K562 (cell line): Measurements from ENCODE around the gene TSPAN32. TPM values are rescaled to one million over a fixed set of nuclear protein-coding genes. Genes with fewer than 3 reads are reported as not detected.

Experiments used
- ATAC-seq: fragments of 200-7000 bp; cut with Tn5 transposase; 3 replicates; pipeline ENCODE4 v1.9.1; 2020; ENCODE audit warnings: moderate library complexity
- BruUV-seq: library from RNA; stranded (reverse); fragments of 400-500 nt; replicated peaks from 2 replicates; lab custom pipeline; 2021; lab: Mats Ljungman, UMichigan
- CTCF ChIA-PET: fragments of 300-600 bp; formaldehyde crosslinking; extraction: SDS; loops from one replicate; lab custom pipeline; 2021; ENCODE audit warnings: low intra/inter-chr PET ratio; lab: Yijun Ruan, JAX
- POLR2A ChIA-PET: fragments of 300-600, 350-650 bp; sonication (Branson Sonifier 250); formaldehyde crosslinking; extraction: SDS; loops from one replicate; lab custom pipeline; 2021; ENCODE audit warnings: antibody characterized with exemption, inconsistent platforms; lab: Yijun Ruan, JAX
- DNase-seq, 4 experiments: peaks; one replicate each; pipeline versions ENCODE4 v3.0.0 to v3.0.0-alpha.2; 2011 to 2018; ENCODE audit warnings: low spot score in 3 of 4, mixed read lengths in 3 of 4; ENCODE audit errors: extremely low read depth in 1 of 4
- FAIRE-seq: peaks from 2 replicates; lab custom pipeline; 2011; peaks lifted over from hg19 to GRCh38; lab: Jason Lieb, UNC
- H2AFZ ChIP-seq: 2 replicates; pipeline ENCODE4 v1.6.0; 2011; ENCODE audit warnings: low read depth, low read length, control low read depth, inconsistent platforms
- H3K27ac ChIP-seq: fragments of 200-600 bp; 3 replicates; pipeline ENCODE4 v1.8.0; 2011; ENCODE audit warnings: low read depth, mild to moderate bottlenecking, control low read depth, inconsistent platforms, low read length, moderate library complexity, mixed read lengths; ENCODE audit errors: extremely low read depth
- H3K27me3 ChIP-seq, 2 experiments: fragments of 300-600 bp in 1 of 2; 2 replicates in 1 of 2; 3 replicates in 1 of 2; pipeline versions ENCODE4 v1.6.0 to v1.8.0; 2011; ENCODE audit warnings: inconsistent platforms in 2 of 2, low read length in 2 of 2, mild to moderate bottlenecking in 1 of 2, mixed read lengths in 1 of 2, moderate library complexity in 1 of 2; ENCODE audit not compliant: control insufficient read depth in 2 of 2, insufficient read depth in 2 of 2
- H3K36me3 ChIP-seq: fragments of 300-600 bp; 3 replicates; pipeline ENCODE4 v1.8.0; 2011; ENCODE audit warnings: mild to moderate bottlenecking, low read length, inconsistent platforms; ENCODE audit not compliant: control insufficient read depth, insufficient read depth
- H3K4me1 ChIP-seq, 2 experiments: fragments of 200-600 bp in 1 of 2; replicated peaks in 1 of 2; 2 replicates in 1 of 2; 3 replicates in 1 of 2; pipeline versions ENCODE4 v1.5.1 to v1.8.0; 2011; ENCODE audit warnings: inconsistent platforms in 2 of 2, low read length in 2 of 2, mild to moderate bottlenecking in 1 of 2, mixed read lengths in 1 of 2, moderate library complexity in 1 of 2; ENCODE audit not compliant: control insufficient read depth in 2 of 2, insufficient read depth in 2 of 2
- H3K4me2 ChIP-seq: 2 replicates; pipeline ENCODE4 v1.6.1; 2011; ENCODE audit warnings: low read length, control low read depth, inconsistent platforms, mixed read lengths; ENCODE audit not compliant: insufficient read depth
- H3K4me3 ChIP-seq: fragments of 200-600 bp; sonication (generic), shearing (Covaris generic); 2 replicates; pipeline ENCODE4 v1.5.1; 2016; ENCODE audit warnings: control low read depth, inconsistent platforms
- H3K79me2 ChIP-seq: fragments of 200-600 bp; 3 replicates; pipeline ENCODE4 v1.8.0; 2011; ENCODE audit warnings: low read length, inconsistent platforms; ENCODE audit not compliant: control insufficient read depth, insufficient read depth
- H3K9ac ChIP-seq, 2 experiments: 2 replicates each; pipeline versions ENCODE4 v1.6.0 to v1.6.1; 2011; ENCODE audit warnings: low read depth in 2 of 2, low read length in 2 of 2, control low read depth in 1 of 2, inconsistent platforms in 1 of 2, mild to moderate bottlenecking in 1 of 2, mixed read lengths in 1 of 2; ENCODE audit not compliant: insufficient read depth in 1 of 2
- H3K9me1 ChIP-seq: one replicate; pipeline ENCODE4 v1.6.0; 2011; ENCODE audit warnings: inconsistent platforms, mild to moderate bottlenecking, low read length, moderate library complexity; ENCODE audit not compliant: control insufficient read depth, insufficient read depth
- H3K9me3 ChIP-seq: replicated peaks from 2 replicates; pipeline ENCODE4 v1.5.1; 2011; ENCODE audit warnings: low read depth, low read length, inconsistent platforms; ENCODE audit not compliant: control insufficient read depth, insufficient read depth
- H4K20me1 ChIP-seq: replicated peaks from 2 replicates; pipeline ENCODE4 v1.6.1; 2011; ENCODE audit warnings: low read length, inconsistent platforms, mixed read lengths; ENCODE audit not compliant: control insufficient read depth, insufficient read depth
- BHLHE40 ChIP-seq: IDR thresholded peaks from 2 replicates; pipeline ENCODE4 v1.6.1; 2011; ENCODE audit warnings: low read length, improper control_type of control experiment
- HINFP ChIP-seq: fragments of 450-650 bp; conservative IDR thresholded peaks from 2 replicates; pipeline ENCODE4 v1.6.1; 2016; ENCODE audit warnings: missing genetic modification characterization, low read depth, mild to moderate bottlenecking, control low read depth, missing compliant biosample characterization
- MCM3 ChIP-seq: fragments of 450-650 bp; IDR thresholded peaks from 2 replicates; pipeline ENCODE4 v1.6.1; 2016
- TOE1 ChIP-seq, 2 experiments: fragments of 450-650 bp in 1 of 2; sonication (generic) in 1 of 2; formaldehyde crosslinking in 1 of 2; IDR thresholded peaks; 2 replicates each; pipeline versions ENCODE4 v1.7.1 to v1.8.0; 2016 to 2022; ENCODE audit warnings: borderline replicate concordance in 2 of 2, mild to moderate bottlenecking in 2 of 2, antibody characterized with exemption in 1 of 2, inconsistent platforms in 1 of 2, low read depth in 1 of 2, missing genetic modification reagents in 1 of 2, moderate library complexity in 1 of 2
- ZNF143 ChIP-seq: sonication (generic); formaldehyde crosslinking; IDR thresholded peaks from 2 replicates; pipeline ENCODE4 v1.9.0; 2022; ENCODE audit warnings: mild to moderate bottlenecking, missing genetic modification reagents
- ZSCAN32 ChIP-seq: fragments of 450-650 bp; formaldehyde crosslinking; IDR thresholded peaks from 2 replicates; pipeline ENCODE4 v1.4.0; 2020; ENCODE audit warnings: mild to moderate bottlenecking, moderate library complexity
- WGBS: fragments of 100-300 bp; shearing (Covaris generic); methylation state at CpG from one replicate; pipeline ENCODE4 v1.1.6; 2016; ENCODE audit warnings: low coverage, mixed read lengths; ENCODE audit not compliant: insufficient coverage; ENCODE audit errors: missing lambda C conversion rate; 5-methylcytosine and 5-hydroxymethylcytosine counted together
- in situ Hi-C: fragments of 300-500 bp; cut with MboI; formaldehyde crosslinking; loops from 4 replicates; pipeline ENCODE4 v1.15.0; 2018; ENCODE audit warnings: inconsistent platforms, mixed read lengths
- intact Hi-C: fragments of 100-400 bp; cut with micrococcal nuclease; formaldehyde crosslinking; loops from 2 replicates; pipeline ENCODE4 v1.14.2; 2022
- polyA plus RNA-seq, 8 experiments: library from polyadenylated mRNA; depleted of rRNA in 4 of 8; stranded (reverse) in 5 of 8; unstranded in 3 of 8; fragments of >200 nt; fragmentation: Nextera tagmentation in 2 of 8; fragmentation: Illumina TruSeq in 1 of 8; extraction: Ambion mirVana in 2 of 8; extraction: Trizol in 1 of 8; gene quantifications; 2 replicates each; pipeline versions ENCODE4 v1.2.1 to v1.2.3, GENCODE V29; 2011 to 2014; ENCODE audit warnings: inconsistent platforms in 1 of 8, missing spikeins in 1 of 8
- total RNA-seq, 7 experiments: library from RNA; depleted of rRNA in 6 of 7; stranded (reverse); fragments of >200 nt in 6 of 7; fragmentation: Illumina TruSeq in 2 of 7; extraction: Trizol in 2 of 7; gene quantifications; 2 replicates each; pipeline versions ENCODE4 v1.2.1 to v1.2.3, GENCODE V29; 2011 to 2021; ENCODE audit warnings: low replicate concordance in 1 of 7

TSPAN32 gene
- total and polyA plus RNA-seq, 9 of the 15 experiments (the other 6 are each of a cell fraction or from before 2014, with no cell fraction given): 0.21 to 7.3 (median 2.6) TPM

DNA sequence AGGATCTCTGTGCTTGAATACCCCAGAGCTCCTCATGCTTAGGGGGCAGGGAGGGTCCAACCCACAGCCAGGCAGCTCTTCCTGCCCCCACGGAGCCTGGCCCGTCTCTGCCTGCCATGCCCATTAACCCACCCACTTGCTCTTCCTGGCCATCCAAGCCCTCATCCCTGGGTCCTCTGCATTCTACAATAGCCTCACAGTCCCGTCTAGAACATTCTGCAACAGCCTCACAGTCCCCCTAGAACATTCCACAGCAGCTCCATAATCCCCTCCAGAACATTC, 15.1 kb downstream of the TSPAN32 start:
- POLR2A ChIA-PET: interaction anchor here (1.1 kb wide), 1 partner anchor 12 kb away, joined by 3 read pairs; no protein-coding TSS in a partner anchor
- no peak overlapping the region for H3K9ac ChIP-seq
- no peak overlapping the region for H3K27ac ChIP-seq
- H3K9me1 ChIP-seq: no peaks in the 10 kb centered on the region
- H3K4me2 ChIP-seq: no peak overlapping the region
- H3K9me3 ChIP-seq: no peaks in the 10 kb centered on the region
- DNase-seq: no peak
- FAIRE-seq: no peak
- peaks cover 21 to 53% of the 10 kb centered on the region in 2 experiments; a peak in 4 of 5 replicates for H3K27me3 ChIP-seq
- no peaks in the 10 kb centered on the region for H3K36me3 ChIP-seq
- no peak overlapping the region for H3K4me3 ChIP-seq
- H3K4me1 ChIP-seq: peaks cover 0 to 46% of the 10 kb centered on the region in 2 experiments; a peak in 2 of 5 replicates
- no peaks in the 10 kb centered on the region for H3K79me2 ChIP-seq
- no peak for ATAC-seq
- intact Hi-C loops (no loop called here), in situ Hi-C loops (no loop called here)
- 0 out of 2 replicates have a peak, but pooled peaks cover 3% of the 10 kb centered on the region for H4K20me1 ChIP-seq
- no peak overlapping the region for H2AFZ ChIP-seq
- no TSS peak for BruUV-seq
- CTCF ChIA-PET: no interaction called here
- no peak for TF ChIP-seq MCM3
- WGBS: 18% methylated on average over 3 of the region's 3 CpGs

- Histone ChIP-seq H3K4me1 (peaks cover 0 to 40% of the 10 kb centered on the region in 2 experiments; a peak in 2 of 5 replicates), H3K9me3 (no peaks in the 10 kb centered on the region), H3K9me1 (no peaks in the 10 kb centered on the region), H3K4me3 (no peak overlapping the region), H2AFZ (no peak overlapping the region), H3K36me3 (no peaks in the 10 kb centered on the region), H3K4me2 (no peak overlapping the region), H3K27ac (no peak overlapping the region), H3K79me2 (no peaks in the 10 kb centered on the region), H4K20me1 (no peaks in the 10 kb centered on the region), H3K9ac (no peak overlapping the region), H3K27me3 (peaks cover 21 to 53% of the 10 kb centered on the region in 2 experiments; a peak in 4 of 5 replicates)
- intact Hi-C loops (no loop called here), in situ Hi-C loops (no loop called here)
- DNase-seq (no peak), FAIRE-seq (no peak), ATAC-seq (no peak)
- no peak for TF ChIP-seq HINFP (tag)
- TF ChIP-seq TOE1 (IDR thresholded peaks at IDR 0.05; ENCODE audit: borderline replicate concordance): no peak
- no peak for TF ChIP-seq TOE1 (CRISPR knock-in tag; IDR thresholded peaks at IDR 0.05; ENCODE audit: borderline replicate concordance, low read depth)
- TF ChIP-seq ZNF143 (CRISPR knock-in tag): no peak
- no peak for TF ChIP-seq ZSCAN32 (CRISPR knock-in tag)
- no peak for TF ChIP-seq BHLHE40
- CTCF ChIA-PET: no interaction called here
- WGBS: 16% methylated on average over 16 of the region's 17 CpGs
- no TSS peak for BruUV-seq
- POLR2A ChIA-PET: interaction anchor here (1.1 kb wide), 2 partner anchors 8 to 13 kb away, joined by 3 to 6 read pairs; no protein-coding TSS in a partner anchor
Observed at GRCh38 chr11:2317354-2318050, 15.7 kb downstream of the TSPAN32 start.
